ENCODE results near the gene CACNA1C. TPM values are rescaled to one million over a fixed set of nuclear protein-coding genes. Genes with fewer than 3 reads are reported as not detected.

CACNA1C gene
- polyA plus RNA-seq, 1 of the 3 experiments (the other 2 are of a cell fraction): 1.5 TPM

DNA sequence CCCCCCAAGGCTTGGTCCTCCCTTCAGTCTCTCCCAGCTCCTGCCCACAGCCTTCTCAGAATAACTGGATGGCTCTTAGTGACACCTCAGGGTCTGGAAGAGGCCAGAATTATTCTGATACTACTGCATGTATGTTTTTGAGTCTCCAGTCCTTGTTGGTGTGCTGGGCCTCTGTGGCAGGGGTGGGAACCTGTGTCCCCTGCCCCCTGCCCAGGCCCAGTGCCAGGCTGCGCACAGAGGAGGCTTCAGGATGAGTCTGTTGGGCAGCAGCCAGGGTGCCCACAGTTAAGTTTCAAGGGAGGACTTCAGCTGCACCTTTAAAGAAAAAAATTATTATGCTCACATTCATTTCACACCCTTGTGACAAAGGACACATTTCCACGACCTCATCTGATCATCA lies 348.3 kb downstream of the CACNA1C start (continued):
- TF ChIP-seq, protein P1, sequence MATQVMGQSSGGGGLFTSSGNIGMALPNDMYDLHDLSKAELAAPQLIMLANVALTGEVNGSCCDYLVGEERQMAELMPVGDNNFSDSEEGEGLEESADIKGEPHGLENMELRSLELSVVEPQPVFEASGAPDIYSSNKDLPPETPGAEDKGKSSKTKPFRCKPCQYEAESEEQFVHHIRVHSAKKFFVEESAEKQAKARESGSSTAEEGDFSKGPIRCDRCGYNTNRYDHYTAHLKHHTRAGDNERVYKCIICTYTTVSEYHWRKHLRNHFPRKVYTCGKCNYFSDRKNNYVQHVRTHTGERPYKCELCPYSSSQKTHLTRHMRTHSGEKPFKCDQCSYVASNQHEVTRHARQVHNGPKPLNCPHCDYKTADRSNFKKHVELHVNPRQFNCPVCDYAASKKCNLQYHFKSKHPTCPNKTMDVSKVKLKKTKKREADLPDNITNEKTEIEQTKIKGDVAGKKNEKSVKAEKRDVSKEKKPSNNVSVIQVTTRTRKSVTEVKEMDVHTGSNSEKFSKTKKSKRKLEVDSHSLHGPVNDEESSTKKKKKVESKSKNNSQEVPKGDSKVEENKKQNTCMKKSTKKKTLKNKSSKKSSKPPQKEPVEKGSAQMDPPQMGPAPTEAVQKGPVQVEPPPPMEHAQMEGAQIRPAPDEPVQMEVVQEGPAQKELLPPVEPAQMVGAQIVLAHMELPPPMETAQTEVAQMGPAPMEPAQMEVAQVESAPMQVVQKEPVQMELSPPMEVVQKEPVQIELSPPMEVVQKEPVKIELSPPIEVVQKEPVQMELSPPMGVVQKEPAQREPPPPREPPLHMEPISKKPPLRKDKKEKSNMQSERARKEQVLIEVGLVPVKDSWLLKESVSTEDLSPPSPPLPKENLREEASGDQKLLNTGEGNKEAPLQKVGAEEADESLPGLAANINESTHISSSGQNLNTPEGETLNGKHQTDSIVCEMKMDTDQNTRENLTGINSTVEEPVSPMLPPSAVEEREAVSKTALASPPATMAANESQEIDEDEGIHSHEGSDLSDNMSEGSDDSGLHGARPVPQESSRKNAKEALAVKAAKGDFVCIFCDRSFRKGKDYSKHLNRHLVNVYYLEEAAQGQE (IDR thresholded peaks at IDR 0.05; ENCODE audit: low read depth, low read length): no peak
- TF ChIP-seq, protein P2, sequence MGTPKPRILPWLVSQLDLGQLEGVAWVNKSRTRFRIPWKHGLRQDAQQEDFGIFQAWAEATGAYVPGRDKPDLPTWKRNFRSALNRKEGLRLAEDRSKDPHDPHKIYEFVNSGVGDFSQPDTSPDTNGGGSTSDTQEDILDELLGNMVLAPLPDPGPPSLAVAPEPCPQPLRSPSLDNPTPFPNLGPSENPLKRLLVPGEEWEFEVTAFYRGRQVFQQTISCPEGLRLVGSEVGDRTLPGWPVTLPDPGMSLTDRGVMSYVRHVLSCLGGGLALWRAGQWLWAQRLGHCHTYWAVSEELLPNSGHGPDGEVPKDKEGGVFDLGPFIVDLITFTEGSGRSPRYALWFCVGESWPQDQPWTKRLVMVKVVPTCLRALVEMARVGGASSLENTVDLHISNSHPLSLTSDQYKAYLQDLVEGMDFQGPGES (IDR thresholded peaks at IDR 0.05; ENCODE audit: low read depth, low read length): no peak
- TF ChIP-seq, protein P3, sequence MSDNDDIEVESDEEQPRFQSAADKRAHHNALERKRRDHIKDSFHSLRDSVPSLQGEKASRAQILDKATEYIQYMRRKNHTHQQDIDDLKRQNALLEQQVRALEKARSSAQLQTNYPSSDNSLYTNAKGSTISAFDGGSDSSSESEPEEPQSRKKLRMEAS (IDR thresholded peaks at IDR 0.05; ENCODE audit: low read depth): no peak
- TF ChIP-seq FOSL2 (IDR thresholded peaks at IDR 0.05; ENCODE audit: borderline replicate concordance, low read depth) (no peak), YY1 (IDR thresholded peaks at IDR 0.05; ENCODE audit: low read depth) (no peak), MXI1 (IDR thresholded peaks at IDR 0.05; ENCODE audit: low read depth, low read length) (no peak), GATA2 (CRISPR knock-in tag; IDR thresholded peaks at IDR 0.05) (no peak), MEF2A (IDR thresholded peaks at IDR 0.05; ENCODE audit: borderline replicate concordance, low read depth) (no peak), TAF1 (IDR thresholded peaks at IDR 0.05; ENCODE audit: borderline replicate concordance, low read depth, low read length) (no peak), CHD2 (IDR thresholded peaks at IDR 0.05; ENCODE audit: low read length, partially characterized antibody) (no peak), SIN3A (IDR thresholded peaks at IDR 0.05; ENCODE audit: borderline replicate concordance, low read depth, low read length) (no peak)
- TF ChIP-seq, protein P4, sequence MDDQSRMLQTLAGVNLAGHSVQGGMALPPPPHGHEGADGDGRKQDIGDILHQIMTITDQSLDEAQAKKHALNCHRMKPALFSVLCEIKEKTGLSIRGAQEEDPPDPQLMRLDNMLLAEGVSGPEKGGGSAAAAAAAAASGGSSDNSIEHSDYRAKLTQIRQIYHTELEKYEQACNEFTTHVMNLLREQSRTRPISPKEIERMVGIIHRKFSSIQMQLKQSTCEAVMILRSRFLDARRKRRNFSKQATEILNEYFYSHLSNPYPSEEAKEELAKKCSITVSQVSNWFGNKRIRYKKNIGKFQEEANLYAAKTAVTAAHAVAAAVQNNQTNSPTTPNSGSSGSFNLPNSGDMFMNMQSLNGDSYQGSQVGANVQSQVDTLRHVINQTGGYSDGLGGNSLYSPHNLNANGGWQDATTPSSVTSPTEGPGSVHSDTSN (IDR thresholded peaks at IDR 0.05): no peak

DNA sequence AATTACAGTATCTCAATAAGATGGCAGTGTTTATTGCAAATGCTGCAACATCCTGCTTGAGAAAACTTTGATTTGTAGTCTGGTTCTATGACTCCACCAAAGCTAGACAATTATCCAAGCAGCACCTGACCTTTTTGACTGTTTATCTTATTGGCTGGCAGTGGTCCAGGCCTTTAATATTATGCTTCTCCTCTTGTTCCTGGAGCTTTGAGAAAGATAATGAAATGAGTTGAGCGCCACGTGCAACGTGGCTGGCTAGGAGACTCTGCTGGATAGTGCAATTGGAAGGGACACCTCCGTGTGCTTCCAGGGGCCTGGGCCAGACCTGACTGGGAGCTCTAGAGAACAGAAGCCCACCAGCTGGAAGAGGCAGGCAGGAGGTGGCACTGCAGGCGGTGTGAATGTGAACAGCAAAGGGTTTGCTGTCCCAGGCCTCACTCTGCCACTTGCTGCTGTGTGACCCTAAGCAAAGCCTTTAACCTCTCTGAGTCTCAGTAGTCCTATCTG lies 349.3 kb downstream of the CACNA1C start:
- H3K4me3 ChIP-seq (ENCODE audit: low read depth in 2 of 2, low read length in 1 of 2): no peak overlapping the region
- DNase-seq: peak; percentile 42
- TF ChIP-seq, protein P1 (IDR thresholded peaks at IDR 0.05; ENCODE audit: low read depth, low read length): no peak
- TF ChIP-seq SIN3A (IDR thresholded peaks at IDR 0.05; ENCODE audit: borderline replicate concordance, low read depth, low read length) (no peak), EZH2phosphoT487 (IDR thresholded peaks at IDR 0.05; ENCODE audit: borderline replicate concordance, low read depth) (no peak), FOXJ3 (CRISPR knock-in tag; IDR thresholded peaks at IDR 0.05) (no peak), SMC3 (IDR thresholded peaks at IDR 0.05; ENCODE audit: low read depth, low read length) (no peak)
- TF ChIP-seq, protein P2 (IDR thresholded peaks at IDR 0.05; ENCODE audit: low read depth, low read length): no peak

More for the DNA sequence above, 349.3 kb downstream of the CACNA1C start:
- Histone ChIP-seq H3K4me1 (ENCODE audit: control insufficient read depth in 1 of 2, insufficient read depth in 2 of 2, low read depth in 1 of 2, low read length in 1 of 2) (peaks cover 0 to 9% of the 10 kb centered on the region in 2 experiments; a peak in 1 of 4 replicates), H3K9ac (no peak overlapping the region), H3K9me3 (no peaks in the 10 kb centered on the region), H3K27me3 (ENCODE audit: insufficient read depth) (no peaks in the 10 kb centered on the region; the same call in 1 of the 2 replicates), H3K36me3 (replicated peaks in 1 of 2; ENCODE audit: control insufficient read depth in 1 of 2, insufficient read depth in 2 of 2, low read length in 1 of 2) (no peaks in the 10 kb centered on the region), H3K4me2 (no peak overlapping the region), H3K9me2 (no peaks in the 10 kb centered on the region), H2AFZ (ENCODE audit: low read depth) (no peak overlapping the region), H3F3A (replicated peaks; ENCODE audit: insufficient read depth) (no peaks in the 10 kb centered on the region), H3K27ac (ENCODE audit: low read depth in 2 of 2, low read length in 1 of 2) (no peak overlapping the region; a peak in 1 of 4 replicates), H3K79me2 (ENCODE audit: insufficient read depth) (no peaks in the 10 kb centered on the region), H4K20me1 (ENCODE audit: insufficient read depth) (no peaks in the 10 kb centered on the region)
- CTCF ChIA-PET: interaction anchor here (0.7 to 5.1 kb wide), 5 partner anchors 9 to 192 kb away, joined by 3 to 31 read pairs (median 3); no protein-coding TSS in a partner anchor
- POLR2A ChIA-PET: no interaction called here
- 66% methylated on average over 4 of the region's 5 CpGs for WGBS (ENCODE audit: low lambda C conversion rate)
